Tibial artery (tissue), 4 donors: Measurements from ENCODE around the gene SYT1.

Experiments
- DNase-seq, 2 donors: peaks; one replicate each; pipeline ENCODE4 v3.0.0-alpha.2; 2019
- H3K27ac ChIP-seq, 2 donors: fragments of 200-600 bp; sonication (generic) in 1 of 2; 1 replicate in 1 of 2; 2 replicates in 1 of 2; pipeline ENCODE4 v1.5.1; 2018 to 2019; ENCODE audit warnings: mild to moderate bottlenecking in 1 of 2
- H3K27me3 ChIP-seq, 2 donors: fragments of 200-600 bp; sonication (generic) in 1 of 2; one replicate each; pipeline versions ENCODE4 v1.5.1 to v1.6.0; 2016 to 2019
- H3K36me3 ChIP-seq, 3 donors: fragments of 200-600 bp; sonication (generic) in 2 of 3; one replicate each; pipeline ENCODE4 v1.5.1; 2016 to 2019; ENCODE audit warnings: mild to moderate bottlenecking in 2 of 3
- H3K4me1 ChIP-seq, 4 donors: fragments of 200-600 bp; sonication (generic) in 2 of 4; 1 replicate in 3 of 4; 2 replicates in 1 of 4; pipeline ENCODE4 v1.5.1; 2016 to 2019
- H3K4me3 ChIP-seq, 2 donors: fragments of 200-600 bp; sonication (generic) in 1 of 2; 1 replicate in 1 of 2; 2 replicates in 1 of 2; pipeline ENCODE4 v1.5.1; 2018 to 2019; ENCODE audit warnings: mild to moderate bottlenecking in 2 of 2
- H3K9me3 ChIP-seq, 3 donors: fragments of 200-600 bp; sonication (generic) in 1 of 3; one replicate each; pipeline ENCODE4 v1.5.1; 2016 to 2019
- CTCF ChIP-seq, 2 experiments: fragments of 200-600 bp in 1 of 2; fragments of 450-650 bp in 1 of 2; IDR thresholded peaks; one replicate each; pipeline ENCODE4 v1.5.1; 2017 to 2019; ENCODE audit warnings: antibody characterized with exemption in 2 of 2, mild to moderate bottlenecking in 1 of 2, moderate library complexity in 1 of 2
- intact Hi-C: fragments of 100-400 bp; cut with DNase I; formaldehyde crosslinking; loops from one replicate; pipeline ENCODE4 v1.15.0; 2023; ENCODE audit warnings: low total_unique reads

SYT1 gene

GRCh38 chr12:79183926-79184325, 319.4 kb downstream of the SYT1 start:
- TF ChIP-seq CTCF (IDR thresholded peaks at IDR 0.05) = no peak
- Histone ChIP-seq H3K4me1 (peaks cover 0 to 5% (median 0%) of the 10 kb centered on the region in 4 donors), H3K27ac (no peak overlapping the region), H3K27me3 (no peaks in the 10 kb centered on the region), H3K36me3 (no peaks in the 10 kb centered on the region), H3K9me3 (no peaks in the 10 kb centered on the region), H3K4me3 (no peak overlapping the region)
- DNase-seq = no peak
- intact Hi-C loops = no loop called here

- no peaks in the 10 kb centered on the region for H3K9me3 ChIP-seq
- peaks cover 0 to 5% (median 0%) of the 10 kb centered on the region in 4 donors for H3K4me1 ChIP-seq
- no peak for TF ChIP-seq CTCF (IDR thresholded peaks at IDR 0.05)
- H3K36me3 ChIP-seq = no peaks in the 10 kb centered on the region
- intact Hi-C loops = no loop called here
- no peak overlapping the region for H3K4me3 ChIP-seq
- no peaks in the 10 kb centered on the region for H3K27me3 ChIP-seq
- H3K27ac ChIP-seq = no peak overlapping the region
- DNase-seq = no peak
These were observed 321.9 kb downstream of the SYT1 start for GRCh38 chr12:79186506-79186905.

GRCh38 chr12:79187032-79187431, 322.5 kb downstream of the SYT1 start:
- no peak for DNase-seq
- Histone ChIP-seq H3K27me3 (no peaks in the 10 kb centered on the region), H3K4me1 (peaks cover 0 to 5% (median 0%) of the 10 kb centered on the region in 4 donors), H3K9me3 (no peaks in the 10 kb centered on the region), H3K4me3 (no peak overlapping the region), H3K36me3 (no peaks in the 10 kb centered on the region), H3K27ac (no peak overlapping the region)
- no peak for TF ChIP-seq CTCF (IDR thresholded peaks at IDR 0.05)
- intact Hi-C loops = no loop called here

GRCh38 chr12:79191391-79191790, 326.8 kb downstream of the SYT1 start:
- Histone ChIP-seq H3K4me1 (peaks cover 0 to 5% (median 0%) of the 10 kb centered on the region in 4 donors), H3K4me3 (no peak overlapping the region), H3K36me3 (no peaks in the 10 kb centered on the region), H3K27me3 (no peaks in the 10 kb centered on the region), H3K9me3 (no peaks in the 10 kb centered on the region), H3K27ac (no peak overlapping the region)
- intact Hi-C loops = no loop called here
- TF ChIP-seq CTCF (IDR thresholded peaks at IDR 0.05) = no peak
- DNase-seq = no peak

- no peaks in the 10 kb centered on the region for H3K9me3 ChIP-seq
- no peak for DNase-seq
- TF ChIP-seq CTCF (IDR thresholded peaks at IDR 0.05) = no peak
- no peak overlapping the region for H3K4me3 ChIP-seq
- H3K4me1 ChIP-seq = no peaks in the 10 kb centered on the region
- intact Hi-C loops = no loop called here
- no peaks in the 10 kb centered on the region for H3K27me3 ChIP-seq
- no peak overlapping the region for H3K27ac ChIP-seq
- H3K36me3 ChIP-seq = no peaks in the 10 kb centered on the region
These were observed 330.0 kb downstream of the SYT1 start for GRCh38 chr12:79194595-79194994.

- no peaks in the 10 kb centered on the region for H3K4me1 ChIP-seq
- no peaks in the 10 kb centered on the region for H3K36me3 ChIP-seq
- intact Hi-C loops = no loop called here
- no peak overlapping the region for H3K27ac ChIP-seq
- no peak for DNase-seq
- no peak overlapping the region for H3K4me3 ChIP-seq
- no peaks in the 10 kb centered on the region for H3K27me3 ChIP-seq
- no peak for TF ChIP-seq CTCF (IDR thresholded peaks at IDR 0.05)
- H3K9me3 ChIP-seq = no peaks in the 10 kb centered on the region
These were observed 334.6 kb downstream of the SYT1 start for GRCh38 chr12:79199166-79199565.
